GM18505 (cell line): ENCODE data around the gene ACTRT2.

Experiments used
- ATAC-seq: cut with Tn5 transposase; IDR thresholded peaks from one replicate; pipeline ENCODE4 v1.9.1; 2021; ENCODE audit not compliant: unreplicated experiment
- POLR2A ChIP-seq: IDR thresholded peaks from 4 replicates; pipeline ENCODE4 v1.6.1; 2011; ENCODE audit warnings: borderline replicate concordance; ENCODE audit not compliant: insufficient read depth, insufficient read length; ENCODE audit errors: extremely low read depth

ACTRT2 gene

DNA sequence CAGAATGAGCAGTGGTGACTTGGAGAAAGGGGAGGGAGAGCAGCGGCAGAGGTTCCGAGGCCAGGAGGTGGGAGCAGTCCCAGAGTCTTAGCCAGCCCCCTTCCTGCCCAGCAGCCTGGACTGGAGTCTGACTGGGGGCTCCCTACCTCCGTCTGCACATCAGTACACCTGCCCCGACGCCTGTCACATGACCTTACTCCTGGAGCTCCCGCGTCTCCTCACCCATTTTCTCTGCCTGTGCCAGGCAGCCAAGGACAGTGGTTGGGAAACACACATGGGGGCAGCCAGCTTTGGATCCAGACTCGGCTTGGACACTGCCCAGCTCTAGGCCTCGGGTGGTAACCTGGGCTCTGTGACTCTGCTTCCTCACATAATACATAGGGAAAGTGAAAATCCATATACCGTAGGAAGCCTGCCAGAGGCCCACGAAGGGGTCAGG lies 16.9 kb downstream of the ACTRT2 start:
- ATAC-seq: no peak
- no peak for TF ChIP-seq POLR2A

DNA sequence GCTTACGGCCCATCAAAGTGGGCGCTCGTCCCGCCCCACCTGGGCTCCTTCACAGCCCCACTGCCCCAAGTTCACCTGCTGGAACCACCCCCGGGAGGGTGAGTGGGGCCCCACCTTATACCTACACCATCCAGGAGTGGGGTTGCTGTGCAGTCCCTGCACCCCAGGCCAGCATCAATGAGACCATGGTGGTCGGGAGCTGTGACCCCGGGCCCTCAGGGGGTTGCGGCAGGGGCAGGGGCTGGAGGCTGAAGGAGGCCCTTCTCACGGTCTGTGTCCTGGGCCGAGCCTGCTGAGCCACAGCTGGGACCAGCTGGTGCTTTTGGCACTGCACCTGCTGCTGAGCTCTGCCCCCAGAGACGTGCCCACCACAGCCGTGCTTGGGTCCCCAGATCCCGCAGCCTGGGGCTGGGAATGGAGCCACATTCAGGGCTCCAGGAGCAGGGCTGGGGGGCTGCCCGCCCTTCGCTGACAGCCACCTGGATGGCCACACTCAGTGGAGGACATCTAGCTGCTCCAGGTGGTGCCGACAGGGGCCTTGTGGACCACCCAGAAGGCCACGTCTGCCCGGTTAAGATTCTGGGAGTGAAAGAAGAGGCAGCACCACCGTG lies 17.4 kb downstream of the ACTRT2 start:
- ATAC-seq: no peak
- TF ChIP-seq POLR2A: no peak

- ATAC-seq: no peak
- no peak for TF ChIP-seq POLR2A
Observed at GRCh38 chr1:3040004-3040403, 18.7 kb downstream of the ACTRT2 start.

DNA sequence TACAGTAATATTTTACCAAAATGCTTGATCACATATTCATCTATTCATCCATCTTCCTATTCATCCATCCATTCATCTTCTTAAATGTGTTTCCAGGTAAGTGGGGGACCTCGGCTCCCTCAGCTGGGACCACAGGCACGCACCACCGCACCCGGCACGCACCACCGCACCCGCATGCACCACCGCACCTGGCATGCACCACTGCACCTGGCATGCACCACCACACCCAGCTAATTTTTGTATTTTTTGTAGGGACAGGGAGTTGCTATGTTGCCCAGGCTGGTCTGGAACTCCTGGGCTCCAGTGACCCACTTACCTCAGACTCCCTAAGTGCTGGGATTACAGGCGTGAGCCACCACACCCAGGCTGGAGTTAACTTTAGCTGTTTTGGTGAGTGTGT lies 21.2 kb downstream of the ACTRT2 start:
- no peak for ATAC-seq
- no peak for TF ChIP-seq POLR2A

DNA sequence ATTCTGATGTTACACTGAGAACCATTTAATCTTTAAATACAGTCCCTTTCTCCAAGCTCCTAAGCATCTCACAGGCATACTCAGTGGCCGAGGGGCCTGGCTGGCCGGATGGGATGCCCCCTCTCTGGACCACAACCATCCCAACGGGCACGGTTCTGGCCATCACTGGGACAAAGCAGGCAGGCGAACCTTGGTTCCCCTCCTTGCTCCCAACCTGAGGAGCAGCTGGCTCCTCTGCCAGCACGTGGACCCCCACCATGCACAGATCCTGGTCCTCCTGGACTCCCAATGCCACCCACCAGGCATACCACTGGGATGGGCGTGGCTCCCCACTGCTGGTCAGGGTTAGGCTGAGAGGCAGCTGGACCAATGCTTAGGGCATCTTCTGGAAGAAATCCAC lies 27.9 kb downstream of the ACTRT2 start:
- no peak for ATAC-seq
- no peak for TF ChIP-seq POLR2A

DNA sequence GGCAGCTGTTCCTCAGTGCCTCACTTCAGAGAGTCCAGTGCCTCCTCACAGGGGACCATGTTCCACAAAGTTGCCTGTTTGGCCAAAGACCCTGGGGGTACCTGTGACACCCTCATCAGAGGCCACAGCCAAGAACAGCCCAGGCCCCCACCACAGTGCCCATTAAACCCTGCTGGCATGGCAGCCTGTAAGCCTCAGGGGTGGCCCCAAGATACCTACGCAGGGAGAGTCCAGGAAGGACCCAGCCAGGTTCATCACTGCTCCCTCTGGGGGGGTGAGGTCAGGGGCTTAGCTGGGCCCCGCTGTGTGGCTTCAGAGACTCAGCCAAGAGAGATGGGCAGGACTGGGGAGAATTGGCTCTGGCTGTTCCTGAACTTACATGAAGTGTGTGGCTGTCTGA lies 28.6 kb downstream of the ACTRT2 start:
- TF ChIP-seq POLR2A: no peak
- ATAC-seq: no peak

DNA sequence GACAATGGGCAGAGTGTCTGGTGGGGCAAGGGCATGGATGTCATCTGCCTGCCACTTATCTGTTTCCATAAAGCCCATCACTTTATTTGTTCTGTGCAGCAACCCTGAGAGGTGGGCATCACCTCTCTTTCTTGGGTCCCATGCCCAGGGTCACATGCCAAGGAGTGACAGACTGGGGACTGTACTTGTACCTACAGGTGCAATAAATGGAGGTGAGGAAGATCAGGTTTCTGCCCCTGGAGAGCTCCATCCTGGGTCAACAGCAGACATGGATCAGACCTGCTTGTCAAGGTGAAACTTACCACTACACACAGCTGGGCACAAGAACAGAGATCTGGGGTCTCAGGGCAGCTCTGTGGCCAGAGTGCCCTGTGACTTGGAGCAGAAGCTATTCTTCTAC lies 29.3 kb downstream of the ACTRT2 start:
- ATAC-seq: no peak
- TF ChIP-seq POLR2A: no peak

DNA sequence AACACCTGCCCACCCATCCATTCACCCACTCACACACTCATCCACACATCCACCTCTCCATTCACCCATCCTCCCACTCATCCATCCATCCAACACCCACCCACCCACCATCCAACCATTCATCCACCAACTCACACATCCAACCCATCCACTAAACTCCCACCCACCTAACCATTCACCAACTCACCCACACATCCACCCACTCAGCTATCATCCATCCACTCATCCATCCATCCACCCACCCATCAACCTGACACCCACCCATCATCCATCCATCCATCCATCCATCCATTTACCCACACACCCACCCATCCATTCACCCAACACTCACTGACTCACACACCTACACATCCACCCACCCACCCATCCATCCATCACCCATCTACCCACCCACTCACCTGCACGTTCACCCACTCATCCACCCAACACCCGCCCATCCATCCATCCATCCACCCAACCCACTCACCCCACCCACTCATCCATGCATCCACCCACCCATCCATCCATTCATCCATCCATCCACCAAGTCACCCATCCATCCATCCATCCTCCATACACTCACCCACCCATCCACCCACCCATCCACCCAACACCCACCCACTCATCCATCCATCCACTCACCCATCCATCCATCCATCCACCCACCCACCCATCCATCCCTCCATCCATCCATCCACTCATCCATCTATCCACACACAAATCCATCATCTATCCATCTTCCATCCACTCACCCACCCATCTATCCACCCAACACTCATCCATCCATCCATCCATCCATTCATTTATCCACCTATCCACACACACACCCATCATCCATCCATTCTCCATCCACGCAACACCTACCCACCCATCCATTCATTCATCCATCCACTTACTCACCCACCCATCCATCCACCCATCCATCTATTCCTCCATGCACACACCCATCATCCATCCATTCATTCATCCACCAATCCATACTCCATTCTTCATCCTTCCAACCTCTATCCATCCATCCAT lies 30.3 kb downstream of the ACTRT2 start:
- ATAC-seq: no peak

GRCh38 chr1:3052501-3052900 lies 31.2 kb downstream of the ACTRT2 start:
- ATAC-seq: no peak
- no peak for TF ChIP-seq POLR2A

More for the DNA sequence above, 30.3 kb downstream of the ACTRT2 start:
- no peak for TF ChIP-seq POLR2A

DNA sequence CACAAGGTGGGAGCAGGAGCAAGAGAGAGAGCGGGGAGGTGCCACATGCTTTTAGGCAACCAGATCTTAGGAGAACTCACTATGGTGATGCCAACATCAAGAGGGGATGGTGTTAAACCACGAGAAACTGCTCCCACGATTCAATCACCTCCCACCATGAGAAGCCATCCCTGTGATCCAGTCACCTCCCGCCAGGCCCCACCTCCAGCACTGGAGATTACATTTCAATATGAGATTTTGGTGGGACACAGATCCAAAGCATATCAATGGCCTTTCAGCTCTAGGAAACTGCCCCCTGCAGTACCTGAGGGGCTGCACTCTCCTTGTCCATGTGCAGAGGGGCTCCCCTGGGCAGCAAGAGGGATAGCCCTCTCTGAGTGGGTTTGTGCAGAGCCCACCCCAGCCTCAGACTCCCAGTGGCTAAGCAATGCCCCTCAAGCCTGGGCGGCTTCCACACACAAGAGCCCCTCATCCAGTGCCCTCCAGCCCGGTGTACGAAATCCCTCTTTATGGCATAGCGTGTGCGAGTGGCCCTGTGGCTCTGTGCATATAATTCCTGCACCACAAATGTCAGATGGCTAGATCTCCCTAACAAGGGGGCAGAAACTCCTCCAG lies 32.2 kb downstream of the ACTRT2 start:
- TF ChIP-seq POLR2A: no peak
- no peak for ATAC-seq

- TF ChIP-seq POLR2A: no peak
- ATAC-seq: no peak
Observed at GRCh38 chr1:3053986-3054385, 32.7 kb downstream of the ACTRT2 start.

DNA sequence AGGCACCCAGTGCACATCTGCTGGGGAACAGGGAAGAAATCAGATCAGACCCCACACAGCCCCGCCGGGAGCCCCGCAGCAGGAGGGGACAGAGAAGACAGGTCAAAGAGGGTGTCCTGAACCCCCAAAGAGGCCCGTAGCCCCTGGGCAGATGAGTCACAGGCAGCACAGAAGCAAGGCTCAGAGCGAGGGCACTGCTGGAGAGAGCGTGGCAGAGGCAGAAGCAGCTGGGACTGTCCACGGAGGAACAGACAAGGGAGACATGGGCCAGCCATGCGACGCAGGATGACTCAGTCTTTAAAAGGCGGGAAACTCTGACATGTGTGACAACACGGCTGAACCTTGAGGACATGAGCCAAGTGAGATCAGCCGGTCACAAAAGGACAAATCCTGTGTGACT lies 33.2 kb downstream of the ACTRT2 start:
- no peak for TF ChIP-seq POLR2A
- no peak for ATAC-seq

- TF ChIP-seq POLR2A: no peak
- no peak for ATAC-seq
Observed at GRCh38 chr1:3055051-3055450, 33.8 kb downstream of the ACTRT2 start.
